Brain microvascular endothelial cell (primary cell): ENCODE data around the gene CLASRP.

Experiments
- DNase-seq: peaks from one replicate; pipeline ENCODE4 v3.0.0-alpha.2; 2020
- H3K27ac ChIP-seq: fragments of 250-450 bp; sonication (Bioruptor Pico); 2 replicates; pipeline ENCODE4 v1.5.1; 2020; ENCODE audit warnings: mild to moderate bottlenecking, moderate library complexity
- H3K27me3 ChIP-seq: fragments of 250-450 bp; sonication (Bioruptor Pico); replicated peaks from 2 replicates; pipeline ENCODE4 v1.5.1; 2020; ENCODE audit warnings: mild to moderate bottlenecking
- H3K36me3 ChIP-seq: fragments of 250-450 bp; sonication (Bioruptor Pico); replicated peaks from 2 replicates; pipeline ENCODE4 v1.5.1; 2020; ENCODE audit warnings: mild to moderate bottlenecking
- H3K4me3 ChIP-seq: 2 replicates; pipeline ENCODE4 v1.5.1; 2011; ENCODE audit warnings: low read depth, mild to moderate bottlenecking, control low read depth, low read length, moderate library complexity
- CTCF ChIP-seq: IDR thresholded peaks from 2 replicates; pipeline ENCODE4 v1.5.1; 2011; ENCODE audit warnings: low read depth, mild to moderate bottlenecking, moderate library complexity, low read length, control low read depth, inconsistent platforms; ENCODE audit errors: missing control alignments
- in situ Hi-C: cut with HindIII; loops from 2 replicates; pipeline ENCODE4 v1.10.0; 2017; ENCODE audit warnings: low sequenced_read_pairs, low pct_ligation_motif_present

The CLASRP gene

GRCh38 chr19:45005787-45006186 lies 33.1 kb upstream of the CLASRP start:
- in situ Hi-C loops: no loop called here
- Histone ChIP-seq H3K27me3 (no peaks in the 10 kb centered on the region), H3K27ac (no peak overlapping the region), H3K4me3 (no peak overlapping the region), H3K36me3 (peaks cover 27% of the 10 kb centered on the region)
- DNase-seq: no peak
- no peak for TF ChIP-seq CTCF

- DNase-seq: no peak
- TF ChIP-seq CTCF: no peak
- Histone ChIP-seq H3K27ac (no peak overlapping the region), H3K36me3 (peaks cover 44% of the 10 kb centered on the region), H3K4me3 (no peak overlapping the region), H3K27me3 (no peaks in the 10 kb centered on the region)
- in situ Hi-C loops: no loop called here
These were observed 30.3 kb upstream of the CLASRP start for GRCh38 chr19:45008552-45008951.

GRCh38 chr19:45009625-45010255 lies 29.1 kb upstream of the CLASRP start:
- DNase-seq: no peak
- no peak for TF ChIP-seq CTCF
- no peak overlapping the region for H3K4me3 ChIP-seq
- in situ Hi-C loops: no loop called here
- peaks cover 43% of the 10 kb centered on the region for H3K36me3 ChIP-seq
- no peak overlapping the region for H3K27ac ChIP-seq
- no peaks in the 10 kb centered on the region for H3K27me3 ChIP-seq

- H3K27ac ChIP-seq: no peak overlapping the region
- DNase-seq: no peak
- H3K36me3 ChIP-seq: peaks cover 45% of the 10 kb centered on the region
- no peak overlapping the region for H3K4me3 ChIP-seq
- no peak for TF ChIP-seq CTCF
- H3K27me3 ChIP-seq: no peaks in the 10 kb centered on the region
- in situ Hi-C loops: no loop called here
These were observed 28.5 kb upstream of the CLASRP start for GRCh38 chr19:45010306-45010705.

- no peak for DNase-seq
- Histone ChIP-seq H3K27me3 (no peaks in the 10 kb centered on the region), H3K4me3 (no peak overlapping the region), H3K27ac (no peak overlapping the region), H3K36me3 (peaks cover 39% of the 10 kb centered on the region)
- TF ChIP-seq CTCF: no peak
- in situ Hi-C loops: no loop called here
These were observed 26.9 kb upstream of the CLASRP start for GRCh38 chr19:45011959-45012358.
